Esophagus (tissue), 2 donors: ENCODE results near the gene SLC35G1. TPM values are rescaled to one million over a fixed set of nuclear protein-coding genes. Genes with fewer than 3 reads are reported as not detected.

Experiments
- H3K27ac ChIP-seq, 2 donors: one replicate each; pipeline ENCODE4 v1.5.1; 2013; ENCODE audit warnings: low read depth in 2 of 2, mild to moderate bottlenecking in 2 of 2, inconsistent platforms in 1 of 2, low read length in 1 of 2, moderate library complexity in 1 of 2
- H3K27me3 ChIP-seq, 2 donors: one replicate each; pipeline ENCODE4 v1.6.1; 2013; ENCODE audit warnings: low read length in 2 of 2, control low read depth in 1 of 2, mild to moderate bottlenecking in 1 of 2; ENCODE audit not compliant: insufficient read depth in 2 of 2, control insufficient read depth in 1 of 2
- H3K36me3 ChIP-seq, 2 donors: one replicate each; pipeline ENCODE4 v1.6.1; 2013; ENCODE audit warnings: low read length in 1 of 2; ENCODE audit not compliant: control insufficient read depth in 2 of 2, insufficient read depth in 2 of 2
- H3K4me1 ChIP-seq, 2 donors: one replicate each; pipeline ENCODE4 v1.6.1; 2013; ENCODE audit warnings: low read length in 1 of 2; ENCODE audit not compliant: control insufficient read depth in 2 of 2, insufficient read depth in 2 of 2
- H3K4me3 ChIP-seq, 2 donors: one replicate each; pipeline ENCODE4 v1.5.1; 2013; ENCODE audit warnings: low read length in 2 of 2, mild to moderate bottlenecking in 2 of 2, low read depth in 1 of 2, moderate library complexity in 1 of 2
- H3K9me3 ChIP-seq, 2 donors: one replicate each; pipeline ENCODE4 v1.6.1; 2013; ENCODE audit warnings: mild to moderate bottlenecking in 2 of 2, low read depth in 1 of 2, low read length in 1 of 2, moderate library complexity in 1 of 2; ENCODE audit not compliant: control insufficient read depth in 2 of 2, insufficient read depth in 1 of 2
- WGBS, 2 donors: extraction: QIAGEN DNeasy Blood & Tissue Kit; methylation state at CpG; one replicate each; pipeline ENCODE4 v1.1.7; 2013; 5-methylcytosine and 5-hydroxymethylcytosine counted together
- polyA plus RNA-seq, 2 donors: library from polyadenylated mRNA; stranded (reverse); fragments of 200-250 nt; gene quantifications; one replicate each; pipeline ENCODE4 v1.2.3, GENCODE V29; 2013
- donor health status: healthy with polysubstance abuse.
- donor health status: Bipolar disorder and iron deficiency.

The SLC35G1 gene
- polyA plus RNA-seq, 2 donors = 0.73 to 1.4 TPM

GRCh38 chr10:93913706-93914105, 19.9 kb downstream of the SLC35G1 start:
- H3K27ac ChIP-seq = no peak overlapping the region
- H3K27me3 ChIP-seq = no peaks in the 10 kb centered on the region
- 43 to 54% methylated on average over 3 of the region's 3 CpGs for WGBS, 2 donors

GRCh38 chr10:93915598-93915997, 21.8 kb downstream of the SLC35G1 start:
- H3K27me3 ChIP-seq = no peaks in the 10 kb centered on the region
- H3K36me3 ChIP-seq = no peaks in the 10 kb centered on the region
- no peaks in the 10 kb centered on the region for H3K9me3 ChIP-seq
- H3K4me1 ChIP-seq = no peaks in the 10 kb centered on the region
- no peak overlapping the region for H3K4me3 ChIP-seq
- H3K27ac ChIP-seq = no peak overlapping the region
- WGBS, 2 donors = 80 to 85% methylated on average over 6 of the region's 6 CpGs

More at GRCh38 chr10:93913706-93914105, 19.9 kb downstream of the SLC35G1 start:
- H3K36me3 ChIP-seq = no peaks in the 10 kb centered on the region
- H3K4me1 ChIP-seq = no peaks in the 10 kb centered on the region
- H3K9me3 ChIP-seq = no peaks in the 10 kb centered on the region
- H3K4me3 ChIP-seq = no peak overlapping the region

GRCh38 chr10:93916257-93917063, 22.7 kb downstream of the SLC35G1 start:
- H3K9me3 ChIP-seq = no peaks in the 10 kb centered on the region
- no peaks in the 10 kb centered on the region for H3K36me3 ChIP-seq
- peak overlapping the region in 1 of 2 donors; percentile 24 for H3K4me3 ChIP-seq
- H3K27ac ChIP-seq = no peak overlapping the region
- H3K27me3 ChIP-seq = no peaks in the 10 kb centered on the region
- WGBS, 2 donors = 55 to 56% methylated on average over 8 of the region's 8 CpGs
- H3K4me1 ChIP-seq = no peaks in the 10 kb centered on the region

- no peak overlapping the region for H3K27ac ChIP-seq
- WGBS, 2 donors = 62 to 74% methylated on average over 10 of the region's 10 CpGs
- H3K4me3 ChIP-seq = peak overlapping the region in 1 of 2 donors; percentile 24
- H3K36me3 ChIP-seq = no peaks in the 10 kb centered on the region
- H3K9me3 ChIP-seq = no peaks in the 10 kb centered on the region
- no peaks in the 10 kb centered on the region for H3K27me3 ChIP-seq
- no peaks in the 10 kb centered on the region for H3K4me1 ChIP-seq
Measured at GRCh38 chr10:93917064-93917391, 23.2 kb downstream of the SLC35G1 start.

GRCh38 chr10:93917821-93918220, 24.0 kb downstream of the SLC35G1 start:
- H3K9me3 ChIP-seq = no peaks in the 10 kb centered on the region
- H3K4me3 ChIP-seq = no peak overlapping the region
- H3K27ac ChIP-seq = no peak overlapping the region
- H3K36me3 ChIP-seq = no peaks in the 10 kb centered on the region
- H3K4me1 ChIP-seq = no peaks in the 10 kb centered on the region
- H3K27me3 ChIP-seq = no peaks in the 10 kb centered on the region
- WGBS, 2 donors = 57% methylated on average over 2 of the region's 2 CpGs

GRCh38 chr10:93921338-93921737, 27.6 kb downstream of the SLC35G1 start:
- no peaks in the 10 kb centered on the region for H3K4me1 ChIP-seq
- no peaks in the 10 kb centered on the region for H3K27me3 ChIP-seq
- no peak overlapping the region for H3K4me3 ChIP-seq
- no peaks in the 10 kb centered on the region for H3K36me3 ChIP-seq
- 85% methylated on average over 7 of the region's 7 CpGs for WGBS, 2 donors
- H3K27ac ChIP-seq = no peak overlapping the region
- no peaks in the 10 kb centered on the region for H3K9me3 ChIP-seq

GRCh38 chr10:93926613-93927012, 32.8 kb downstream of the SLC35G1 start:
- Histone ChIP-seq H3K4me3 (no peak overlapping the region), H3K27me3 (no peaks in the 10 kb centered on the region), H3K4me1 (no peaks in the 10 kb centered on the region), H3K36me3 (no peaks in the 10 kb centered on the region), H3K9me3 (no peaks in the 10 kb centered on the region), H3K27ac (no peak overlapping the region)
- WGBS, 2 donors = 55 to 67% methylated on average over 1 of the region's 1 CpG

GRCh38 chr10:93938140-93938539, 44.4 kb downstream of the SLC35G1 start:
- H3K27me3 ChIP-seq = no peaks in the 10 kb centered on the region
- 77 to 88% methylated on average over 1 of the region's 1 CpG for whole genome bisulfite sequencing, 2 donors
- no peaks in the 10 kb centered on the region for H3K36me3 ChIP-seq
- no peak overlapping the region for H3K27ac ChIP-seq
- no peaks in the 10 kb centered on the region for H3K9me3 ChIP-seq
- H3K4me1 ChIP-seq = no peaks in the 10 kb centered on the region
- H3K4me3 ChIP-seq = no peak overlapping the region

- Histone ChIP-seq H3K4me3 (no peak overlapping the region), H3K9me3 (no peaks in the 10 kb centered on the region), H3K27ac (no peak overlapping the region), H3K36me3 (no peaks in the 10 kb centered on the region), H3K4me1 (no peaks in the 10 kb centered on the region), H3K27me3 (no peaks in the 10 kb centered on the region)
- whole genome bisulfite sequencing, 2 donors = 77 to 85% methylated on average over 6 of the region's 6 CpGs
Measured at GRCh38 chr10:93940881-93941280, 47.1 kb downstream of the SLC35G1 start.

GRCh38 chr10:93941606-93942005, 47.8 kb downstream of the SLC35G1 start:
- no peaks in the 10 kb centered on the region for H3K4me1 ChIP-seq
- no peaks in the 10 kb centered on the region for H3K36me3 ChIP-seq
- H3K27ac ChIP-seq = no peak overlapping the region
- H3K9me3 ChIP-seq = no peaks in the 10 kb centered on the region
- H3K27me3 ChIP-seq = no peaks in the 10 kb centered on the region
- WGBS, 2 donors = 72 to 79% methylated on average over 7 of the region's 7 CpGs
- no peak overlapping the region for H3K4me3 ChIP-seq
